ENCODE measurements around the gene CCBE1. TPM values are rescaled to one million over a fixed set of nuclear protein-coding genes. Genes with fewer than 3 reads are reported as not detected.
A peak's percentile ranks its signal among the peaks of the same experiment; 100 is the strongest.

CCBE1 gene
- total and polyA plus RNA-seq, 12 donors, result 0.24 to 10.3 (median 1.3) TPM

DNA sequence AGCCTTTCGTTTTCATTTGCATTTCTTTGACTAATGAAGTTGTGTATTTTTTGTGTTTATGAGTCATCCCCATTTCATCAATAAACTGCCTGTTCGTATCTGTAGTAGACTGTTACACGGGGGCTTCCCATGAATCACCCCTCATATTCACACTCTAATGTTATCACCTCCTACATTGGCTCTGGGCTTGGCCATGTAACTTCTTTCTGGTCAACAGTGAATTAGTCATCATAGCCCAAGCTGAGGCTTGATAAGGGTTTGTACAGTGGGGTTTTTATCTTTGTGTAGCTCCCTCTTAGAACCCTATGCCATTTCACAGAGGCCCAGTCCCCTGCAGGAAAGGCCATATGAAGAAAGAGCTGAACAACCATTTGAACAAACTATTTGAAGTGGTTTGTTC, 151.0 kb downstream of the CCBE1 start:
- no peaks in the 10 kb centered on the region for H3K27me3 ChIP-seq
- intact Hi-C loops (cut with DNase I), result no loop called here
- H3K9me3 ChIP-seq, result no peaks in the 10 kb centered on the region
- H3K36me3 ChIP-seq, result no peaks in the 10 kb centered on the region
- peaks cover 0 to 18% (median 9%) of the 10 kb centered on the region in 9 donors for H3K4me1 ChIP-seq
- H3K4me3 ChIP-seq, result no peak overlapping the region
- ATAC-seq (peak in 3 of 8 donors; percentile 24 to 74 (median 56)), DNase-seq (no peak)
- TF ChIP-seq, protein P1, sequence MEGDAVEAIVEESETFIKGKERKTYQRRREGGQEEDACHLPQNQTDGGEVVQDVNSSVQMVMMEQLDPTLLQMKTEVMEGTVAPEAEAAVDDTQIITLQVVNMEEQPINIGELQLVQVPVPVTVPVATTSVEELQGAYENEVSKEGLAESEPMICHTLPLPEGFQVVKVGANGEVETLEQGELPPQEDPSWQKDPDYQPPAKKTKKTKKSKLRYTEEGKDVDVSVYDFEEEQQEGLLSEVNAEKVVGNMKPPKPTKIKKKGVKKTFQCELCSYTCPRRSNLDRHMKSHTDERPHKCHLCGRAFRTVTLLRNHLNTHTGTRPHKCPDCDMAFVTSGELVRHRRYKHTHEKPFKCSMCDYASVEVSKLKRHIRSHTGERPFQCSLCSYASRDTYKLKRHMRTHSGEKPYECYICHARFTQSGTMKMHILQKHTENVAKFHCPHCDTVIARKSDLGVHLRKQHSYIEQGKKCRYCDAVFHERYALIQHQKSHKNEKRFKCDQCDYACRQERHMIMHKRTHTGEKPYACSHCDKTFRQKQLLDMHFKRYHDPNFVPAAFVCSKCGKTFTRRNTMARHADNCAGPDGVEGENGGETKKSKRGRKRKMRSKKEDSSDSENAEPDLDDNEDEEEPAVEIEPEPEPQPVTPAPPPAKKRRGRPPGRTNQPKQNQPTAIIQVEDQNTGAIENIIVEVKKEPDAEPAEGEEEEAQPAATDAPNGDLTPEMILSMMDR (IDR thresholded peaks at IDR 0.05), result no peak
- no peak overlapping the region for H3K27ac ChIP-seq
- WGBS, 2 donors, result 51 to 64% methylated on average over 3 of the region's 3 CpGs

DNA sequence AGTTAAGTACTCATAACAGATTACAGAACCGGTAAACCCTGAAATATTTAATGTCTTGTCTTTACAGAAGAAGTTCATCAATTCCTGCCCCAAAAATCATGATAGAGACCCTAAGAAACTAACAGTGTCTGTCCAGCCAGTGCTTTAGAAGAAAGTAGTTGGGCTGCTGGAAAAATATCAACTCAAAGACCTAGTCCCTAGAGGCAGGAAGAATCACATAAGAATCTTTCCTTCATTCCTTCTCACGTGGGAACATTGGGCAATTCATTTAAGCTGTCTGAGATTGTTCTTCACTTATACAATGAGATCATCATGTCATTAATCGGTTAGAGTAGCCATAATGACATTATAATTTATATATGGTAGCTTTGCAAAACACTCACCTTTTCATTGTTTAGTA, 156.4 kb downstream of the CCBE1 start:
- Histone ChIP-seq H3K27me3 (peaks cover 0 to 3% (median 0%) of the 10 kb centered on the region in 7 donors), H3K27ac (no peak overlapping the region), H3K4me1 (no peaks in the 10 kb centered on the region), H3K4me3 (no peak overlapping the region), H3K9me3 (no peaks in the 10 kb centered on the region), H3K36me3 (no peaks in the 10 kb centered on the region)
- no peak for DNase-seq
- ATAC-seq, result no peak
- TF ChIP-seq, protein P1 (IDR thresholded peaks at IDR 0.05), result no peak
- WGBS, 2 donors, result 42 to 48% methylated on average over 3 of the region's 3 CpGs
- intact Hi-C loops (cut with DNase I), result no loop called here

DNA sequence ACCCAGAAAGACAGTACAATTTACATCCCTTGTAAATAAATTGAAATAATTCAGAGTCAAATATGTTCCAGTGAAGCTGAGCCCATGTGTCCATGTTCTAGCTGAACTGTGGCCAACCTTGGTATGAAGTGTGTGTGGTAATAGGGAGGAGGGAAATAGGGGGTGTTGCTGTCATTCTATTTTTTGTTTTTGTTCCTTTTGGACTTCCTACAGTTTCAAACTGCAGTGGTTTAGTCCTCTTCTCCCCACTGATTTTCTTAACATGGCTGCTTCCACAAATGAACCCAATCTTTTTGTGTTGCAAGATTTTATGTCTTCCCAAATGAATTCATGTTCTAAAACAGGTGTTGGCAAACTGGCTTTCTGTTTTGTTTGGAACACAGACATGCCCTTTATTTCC, 156.9 kb downstream of the CCBE1 start:
- Histone ChIP-seq H3K9me3 (no peaks in the 10 kb centered on the region), H3K27me3 (peaks cover 0 to 4% (median 0%) of the 10 kb centered on the region in 7 donors), H3K27ac (no peak overlapping the region), H3K4me1 (no peaks in the 10 kb centered on the region), H3K4me3 (no peak overlapping the region), H3K36me3 (no peaks in the 10 kb centered on the region)
- DNase-seq (no peak), ATAC-seq (no peak)
- TF ChIP-seq, protein P1 (IDR thresholded peaks at IDR 0.05), result no peak
- intact Hi-C loops (cut with DNase I), result no loop called here

DNA sequence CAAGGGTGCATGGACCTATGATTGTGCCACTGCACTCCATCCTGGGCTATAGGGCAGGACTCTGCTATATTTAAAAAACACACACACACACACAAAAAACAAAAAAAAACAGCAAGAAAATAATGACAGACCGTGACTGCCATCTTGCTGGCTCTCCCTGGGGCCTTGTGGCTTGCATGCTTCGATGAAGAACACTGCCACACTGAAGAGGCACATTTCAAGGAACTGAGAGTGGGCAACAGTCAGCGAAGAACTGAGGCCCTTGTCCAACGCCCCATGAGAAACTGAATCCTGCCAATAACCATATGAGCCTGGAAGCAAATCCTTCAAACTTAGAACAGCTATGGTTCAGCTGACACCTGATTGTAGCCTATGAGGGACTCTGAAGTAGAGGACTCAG, 158.1 kb downstream of the CCBE1 start:
- Histone ChIP-seq H3K27me3 (peaks cover 0 to 4% (median 0%) of the 10 kb centered on the region in 7 donors), H3K4me3 (no peak overlapping the region), H3K9me3 (no peaks in the 10 kb centered on the region), H3K36me3 (no peaks in the 10 kb centered on the region), H3K27ac (no peak overlapping the region), H3K4me1 (no peaks in the 10 kb centered on the region)
- TF ChIP-seq, protein P1 (IDR thresholded peaks at IDR 0.05), result no peak
- intact Hi-C loops (cut with DNase I), result no loop called here
- ATAC-seq, result no peak
- no peak for DNase-seq
- WGBS, 2 donors, result 91 to 93% methylated on average over 4 of the region's 4 CpGs
